Peyer's patch (tissue), 4 donors: ENCODE data around the gene RAB8A.

ENCODE experiments used
- CTCF ChIP-seq, 6 experiments: fragments of 450-650 bp in 4 of 6; fragments of 200-600 bp in 2 of 6; sonication (generic) in 1 of 6; IDR thresholded peaks; one replicate each; pipeline ENCODE4 v1.5.1; 2017 to 2019; ENCODE audit warnings: antibody characterized with exemption in 6 of 6, mild to moderate bottlenecking in 3 of 6, moderate library complexity in 1 of 6
- POLR2A ChIP-seq, 2 donors: fragments of 450-650 bp; IDR thresholded peaks; one replicate each; pipeline ENCODE4 v1.5.1; 2017; ENCODE audit warnings: antibody characterized with exemption in 2 of 2, mild to moderate bottlenecking in 2 of 2, moderate library complexity in 2 of 2

GRCh38 chr19:16089010-16089846, 22.5 kb upstream of the RAB8A start:
- no peak for TF ChIP-seq CTCF (IDR thresholded peaks at IDR 0.05)
- no peak for TF ChIP-seq POLR2A (IDR thresholded peaks at IDR 0.05)
